Measurements from ENCODE around the gene FADS6.

FADS6 gene

GRCh38 chr17:74921769-74922168 is 28.3 kb upstream of the FADS6 start:
- H3K36me3 ChIP-seq (replicated peaks; ENCODE audit: insufficient read depth, low read length): no peaks in the 10 kb centered on the region
- H2AFZ ChIP-seq (ENCODE audit: low read length): no peak overlapping the region
- no peak overlapping the region for H3K4me3 ChIP-seq (ENCODE audit: low read length)
- H3K9me3 ChIP-seq (replicated peaks; ENCODE audit: insufficient read depth, low read length): no peaks in the 10 kb centered on the region
- no peak overlapping the region for H3K4me2 ChIP-seq (ENCODE audit: low read depth, low read length)
- TF ChIP-seq CTCF (IDR thresholded peaks at IDR 0.05; ENCODE audit: low read length): no peak
- H3K4me1 ChIP-seq (ENCODE audit: low read length): no peaks in the 10 kb centered on the region
- DNase-seq: no peak
- no peak overlapping the region for H3K9ac ChIP-seq (ENCODE audit: low read length)
- no peaks in the 10 kb centered on the region for H3F3A ChIP-seq (ENCODE audit: insufficient read depth, low read length)
- peaks cover 97% of the 10 kb centered on the region for H3K27me3 ChIP-seq (replicated peaks; ENCODE audit: insufficient read depth, low read length)
- H3K27ac ChIP-seq (ENCODE audit: low read length): no peak overlapping the region
- no peaks in the 10 kb centered on the region for H3K9me2 ChIP-seq (replicated peaks; ENCODE audit: insufficient read depth, low read length)
- no peaks in the 10 kb centered on the region; the same call in 1 of the 2 replicates for H4K20me1 ChIP-seq (ENCODE audit: insufficient read depth, low read length)
- H3K79me2 ChIP-seq (ENCODE audit: low read length): no peaks in the 10 kb centered on the region

GRCh38 chr17:74921026-74921681 is 27.7 kb upstream of the FADS6 start:
- Histone ChIP-seq H3K9ac (ENCODE audit: low read length) (no peak overlapping the region), H3F3A (ENCODE audit: insufficient read depth, low read length) (no peaks in the 10 kb centered on the region), H4K20me1 (ENCODE audit: insufficient read depth, low read length) (no peaks in the 10 kb centered on the region; the same call in 1 of the 2 replicates), H3K4me3 (ENCODE audit: low read length) (no peak overlapping the region), H3K79me2 (ENCODE audit: low read length) (no peaks in the 10 kb centered on the region), H3K9me3 (replicated peaks; ENCODE audit: insufficient read depth, low read length) (no peaks in the 10 kb centered on the region), H3K27me3 (replicated peaks; ENCODE audit: insufficient read depth, low read length) (peaks cover 97% of the 10 kb centered on the region), H3K9me2 (replicated peaks; ENCODE audit: insufficient read depth, low read length) (no peaks in the 10 kb centered on the region), H2AFZ (ENCODE audit: low read length) (no peak overlapping the region), H3K27ac (ENCODE audit: low read length) (no peak overlapping the region), H3K4me1 (ENCODE audit: low read length) (no peaks in the 10 kb centered on the region), H3K36me3 (replicated peaks; ENCODE audit: insufficient read depth, low read length) (no peaks in the 10 kb centered on the region), H3K4me2 (ENCODE audit: low read depth, low read length) (no peak overlapping the region)
- no peak for TF ChIP-seq EZH2phosphoT487 (IDR thresholded peaks at IDR 0.05; ENCODE audit: low read length)
- TF ChIP-seq CTCF (IDR thresholded peaks at IDR 0.05; ENCODE audit: low read length): no peak
- no peak for TF ChIP-seq EZH2 (optimal IDR thresholded peaks at IDR 0.05; ENCODE audit: low read depth, low read length)
- no peak for DNase-seq

- no peak overlapping the region for H3K9ac ChIP-seq (ENCODE audit: low read length)
- no peak overlapping the region for H2AFZ ChIP-seq (ENCODE audit: low read length)
- no peak overlapping the region for H3K27ac ChIP-seq (ENCODE audit: low read length)
- H3K27me3 ChIP-seq (replicated peaks; ENCODE audit: insufficient read depth, low read length): peaks cover 95% of the 10 kb centered on the region
- TF ChIP-seq EZH2 (optimal IDR thresholded peaks at IDR 0.05; ENCODE audit: low read depth, low read length) (no peak), CTCF (IDR thresholded peaks at IDR 0.05; ENCODE audit: low read length) (no peak), EZH2phosphoT487 (IDR thresholded peaks at IDR 0.05; ENCODE audit: low read length) (no peak)
- no peaks in the 10 kb centered on the region for H3K4me1 ChIP-seq (ENCODE audit: low read length)
- no peaks in the 10 kb centered on the region for H3K9me3 ChIP-seq (replicated peaks; ENCODE audit: insufficient read depth, low read length)
- H3K79me2 ChIP-seq (ENCODE audit: low read length): no peaks in the 10 kb centered on the region
- H3K36me3 ChIP-seq (replicated peaks; ENCODE audit: insufficient read depth, low read length): no peaks in the 10 kb centered on the region
- H4K20me1 ChIP-seq (ENCODE audit: insufficient read depth, low read length): no peaks in the 10 kb centered on the region; the same call in 1 of the 2 replicates
- no peaks in the 10 kb centered on the region for H3K9me2 ChIP-seq (replicated peaks; ENCODE audit: insufficient read depth, low read length)
- DNase-seq: no peak
- H3K4me3 ChIP-seq (ENCODE audit: low read length): no peak overlapping the region
- H3K4me2 ChIP-seq (ENCODE audit: low read depth, low read length): no peak overlapping the region
- no peaks in the 10 kb centered on the region for H3F3A ChIP-seq (ENCODE audit: insufficient read depth, low read length)
Measured at GRCh38 chr17:74920642-74921025, 27.2 kb upstream of the FADS6 start.
